Motor neuron (in vitro differentiated cells): ENCODE measurements around the gene CENPK. TPM values are rescaled to one million over a fixed set of nuclear protein-coding genes. Genes with fewer than 3 reads are reported as not detected.
"Not testable (repeated sequence)": the region's sequence is repeated elsewhere in the genome, so short reads cannot be mapped to it uniquely, and the experiment has no call there.

Experiments used
- ATAC-seq, 8 experiments: fragments of 200-7000 bp; cut with Tn5 transposase; replicated peaks in 6 of 8; 2 replicates each; pipeline ENCODE4 v1.8.0; 2021; ENCODE audit warnings: mild to moderate bottlenecking in 8 of 8, moderate library complexity in 8 of 8
- H3K27ac ChIP-seq, 2 donors: fragments of 250-450 bp; sonication (Bioruptor Pico); 2 replicates each; pipeline ENCODE4 v1.9.0; 2021; ENCODE audit warnings: antibody characterized with exemption in 2 of 2, mild to moderate bottlenecking in 2 of 2, moderate library complexity in 1 of 2
- H3K4me1 ChIP-seq, 2 donors: fragments of 250-450 bp; sonication (Bioruptor Pico); replicated peaks in 1 of 2; 2 replicates each; pipeline ENCODE4 v1.6.1; 2021; ENCODE audit warnings: antibody characterized with exemption in 2 of 2, mild to moderate bottlenecking in 2 of 2, moderate library complexity in 1 of 2
- H3K4me3 ChIP-seq, 5 donors: fragments of 250-450 bp; sonication (Bioruptor Pico); 2 replicates each; pipeline ENCODE4 v1.9.0; 2021; ENCODE audit warnings: antibody characterized with exemption in 5 of 5, mild to moderate bottlenecking in 5 of 5, moderate library complexity in 4 of 5
- WGBS, 10 experiments: fragments of 450-650 bp; shearing (Covaris generic); methylation state at CpG; one replicate each; pipeline ENCODE4 v1.0.0; 2022; 5-methylcytosine and 5-hydroxymethylcytosine counted together
- in situ Hi-C, 9 experiments: fragments of 400-800 bp; cut with MboI; loops; one replicate each; pipeline ENCODE4 v1.15.0; 2021; ENCODE audit warnings: low sequenced_read_pairs in 9 of 9, low pct_unique_long_range_greater_than_20kb in 2 of 9; ENCODE audit not compliant: unreplicated experiment in 9 of 9
- total RNA-seq, 8 experiments: library from RNA; unstranded; fragments of 300-600 nt; gene quantifications; 2 replicates each; pipeline versions ENCODE4 v1.2.3 to v1.2.4, GENCODE V29; 2022

The CENPK gene, protein sequence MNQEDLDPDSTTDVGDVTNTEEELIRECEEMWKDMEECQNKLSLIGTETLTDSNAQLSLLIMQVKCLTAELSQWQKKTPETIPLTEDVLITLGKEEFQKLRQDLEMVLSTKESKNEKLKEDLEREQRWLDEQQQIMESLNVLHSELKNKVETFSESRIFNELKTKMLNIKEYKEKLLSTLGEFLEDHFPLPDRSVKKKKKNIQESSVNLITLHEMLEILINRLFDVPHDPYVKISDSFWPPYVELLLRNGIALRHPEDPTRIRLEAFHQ
- 10 to 100 TPM in 3 of 8 experiments, 1 to 10 TPM in 5; 1.1 to 28.0 (median 5.0) TPM for total RNA-seq

- WGBS, 10 experiments, result 0 to 5% (median 0%) methylated on average over 3 to 36 of the region's 54 CpGs; no CpG with 5 or more reads in 1 of the 10 experiments
Measured at GRCh38 chr5:65562731-65563701, at the start of gene CENPK, which contains the start of gene PPWD1. TSS of gene CENPK (minus strand) at chr5:65563168. CDS start at chr5:65554907, 8,261 bp downstream. TSS of gene PPWD1 (plus strand) at chr5:65563296. CDS start at chr5:65563311, 15 bp downstream.

GRCh38 chr5:65612298-65612907, 49.4 kb upstream of the CENPK start:
- 82 to 100% (median 90%) methylated on average over 2 to 4 of the region's 4 CpGs for WGBS, 10 experiments
- ATAC-seq, result no peak
- in situ Hi-C loops, result no loop called here
- Histone ChIP-seq H3K27ac (no peak overlapping the region), H3K4me3 (no peak overlapping the region), H3K4me1 (no peaks in the 10 kb centered on the region)

More at GRCh38 chr5:65562731-65563701, at the start of gene CENPK, which contains the start of gene PPWD1:
- peak; percentile 98 to 100 (median 100) for ATAC-seq
- in situ Hi-C loops, result no loop called here
- peaks cover 10 to 16% of the 10 kb centered on the region in 2 donors for H3K4me1 ChIP-seq
- H3K4me3 ChIP-seq, result peak within 1 kb of the TSS; percentile 78 to 94 (median 91)
- peak within 1 kb of the TSS; percentile 88 to 96 for H3K27ac ChIP-seq

GRCh38 chr5:65611524-65611923, 48.6 kb upstream of the CENPK start:
- Histone ChIP-seq H3K27ac (no peak overlapping the region), H3K4me1 (no peaks in the 10 kb centered on the region), H3K4me3 (no peak overlapping the region)
- ATAC-seq, result no peak
- WGBS, 10 experiments, result 50 to 100% (median 79%) methylated on average over 1 to 3 of the region's 3 CpGs; no CpG with 5 or more reads in 1 of the 10 experiments
- in situ Hi-C loops, result no loop called here

DNA sequence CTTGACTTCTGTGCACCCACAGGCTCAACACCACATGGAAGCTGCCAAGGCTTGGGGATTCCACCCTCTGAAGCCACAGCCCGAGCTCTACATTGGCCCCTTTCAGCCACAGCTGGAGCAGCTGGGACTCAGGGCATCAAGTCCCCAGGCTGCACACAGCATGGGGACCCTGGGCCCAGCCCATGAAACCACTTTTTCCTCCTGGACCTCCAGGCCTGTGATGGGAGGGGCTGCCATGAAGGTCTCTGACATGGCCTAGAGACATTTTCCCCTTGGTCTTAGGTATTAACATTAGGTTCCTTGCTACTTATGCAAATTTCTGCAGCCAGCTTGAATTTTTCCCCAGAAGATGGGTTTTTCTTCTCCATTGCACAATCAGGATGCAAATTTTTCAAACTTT, 38.8 kb upstream of the CENPK start:
- H3K4me1 ChIP-seq, in situ Hi-C loops, H3K4me3 ChIP-seq, H3K27ac ChIP-seq, ATAC-seq: not testable (repeated sequence)
- 100% methylated on average over 1 of the region's 1 CpG; no CpG with 5 or more reads in 8 of the 10 experiments for WGBS, 10 experiments

GRCh38 chr5:65588694-65589093, 25.7 kb upstream of the CENPK start:
- no peak overlapping the region for H3K27ac ChIP-seq
- no peak for ATAC-seq
- 31 to 100% (median 100%) methylated on average over 2 of the region's 2 CpGs; no CpG with 5 or more reads in 1 of the 10 experiments for WGBS, 10 experiments
- no peaks in the 10 kb centered on the region for H3K4me1 ChIP-seq
- H3K4me3 ChIP-seq, result no peak overlapping the region
- in situ Hi-C loops, result no loop called here

GRCh38 chr5:65577141-65577540, 14.2 kb upstream of the CENPK start:
- no peak for ATAC-seq
- Histone ChIP-seq H3K4me1 (no peaks in the 10 kb centered on the region), H3K27ac (no peak overlapping the region), H3K4me3 (no peak overlapping the region)
- in situ Hi-C loops, result no loop called here

- Histone ChIP-seq H3K27ac (no peak overlapping the region), H3K4me3 (no peak overlapping the region), H3K4me1 (no peaks in the 10 kb centered on the region)
- no peak for ATAC-seq
- 60 to 100% (median 100%) methylated on average over 1 to 2 of the region's 2 CpGs; no CpG with 5 or more reads in 2 of the 10 experiments for WGBS, 10 experiments
- in situ Hi-C loops, result no loop called here
Measured at GRCh38 chr5:65570598-65571226, 7.7 kb upstream of the CENPK start.

DNA sequence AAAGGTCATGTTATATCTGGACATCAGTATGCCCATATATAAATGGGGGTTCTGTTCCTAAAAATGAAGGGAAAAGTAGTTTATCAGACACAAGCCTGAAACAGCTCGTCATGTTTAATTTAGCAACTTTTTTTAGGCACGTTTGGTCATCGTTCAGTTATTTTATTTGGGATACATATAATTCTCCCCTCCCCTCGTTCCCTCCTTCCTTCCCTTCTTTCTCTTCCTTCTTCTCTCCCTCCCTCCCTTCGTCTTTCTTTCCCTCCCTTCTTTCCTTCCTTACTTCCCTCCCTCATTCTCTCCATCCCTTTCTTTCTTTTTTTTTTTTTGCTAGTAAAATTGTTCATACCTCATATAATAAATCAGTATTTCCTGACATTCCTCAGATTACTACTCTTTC, 3.5 kb upstream of the CENPK start:
- no peak overlapping the region for H3K4me3 ChIP-seq
- in situ Hi-C loops, result no loop called here
- H3K4me1 ChIP-seq, result peaks cover 10 to 16% of the 10 kb centered on the region in 2 donors
- 77 to 96% (median 90%) methylated on average over 2 to 5 of the region's 5 CpGs for WGBS, 10 experiments
- no peak for ATAC-seq
- H3K27ac ChIP-seq, result no peak overlapping the region

DNA sequence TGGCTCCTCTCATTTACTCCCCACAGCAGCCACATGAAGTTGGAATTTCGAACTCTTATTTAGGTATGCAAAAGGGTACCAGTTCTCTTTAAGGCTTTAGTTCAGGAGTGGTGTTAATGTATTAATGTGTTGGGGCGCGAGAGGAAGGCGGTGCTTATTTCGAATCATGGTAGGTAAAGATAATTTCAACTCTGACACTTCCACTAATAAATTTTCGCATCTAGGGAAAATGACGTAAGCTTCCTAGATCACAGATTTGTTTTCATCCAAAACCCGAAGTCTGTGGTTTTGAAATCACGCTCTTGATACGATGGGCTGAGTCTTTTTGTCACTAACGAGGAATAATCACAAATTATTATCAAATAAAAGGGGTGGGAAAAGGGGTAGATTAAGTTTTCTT, 809 bp upstream of the CENPK start:
- peak overlapping the region; percentile 78 to 94 (median 91) for H3K4me3 ChIP-seq
- peaks cover 10 to 16% of the 10 kb centered on the region in 2 donors for H3K4me1 ChIP-seq
- in situ Hi-C loops, result no loop called here
- H3K27ac ChIP-seq, result peak overlapping the region; percentile 88 to 96
- WGBS, 10 experiments, result 0 to 32% (median 12%) methylated on average over 1 to 11 of the region's 11 CpGs
- ATAC-seq, result peak in 1 of 8 experiments; percentile 2

- H3K4me3 ChIP-seq, result no peak overlapping the region
- no peak overlapping the region for H3K27ac ChIP-seq
- ATAC-seq, result no peak
- in situ Hi-C loops, result no loop called here
- peaks cover 0 to 8% of the 10 kb centered on the region in 2 donors for H3K4me1 ChIP-seq
- 79 to 100% (median 96%) methylated on average over 1 to 3 of the region's 3 CpGs for WGBS, 10 experiments
Measured at GRCh38 chr5:65556718-65557117, 6.2 kb downstream of the CENPK start.

DNA sequence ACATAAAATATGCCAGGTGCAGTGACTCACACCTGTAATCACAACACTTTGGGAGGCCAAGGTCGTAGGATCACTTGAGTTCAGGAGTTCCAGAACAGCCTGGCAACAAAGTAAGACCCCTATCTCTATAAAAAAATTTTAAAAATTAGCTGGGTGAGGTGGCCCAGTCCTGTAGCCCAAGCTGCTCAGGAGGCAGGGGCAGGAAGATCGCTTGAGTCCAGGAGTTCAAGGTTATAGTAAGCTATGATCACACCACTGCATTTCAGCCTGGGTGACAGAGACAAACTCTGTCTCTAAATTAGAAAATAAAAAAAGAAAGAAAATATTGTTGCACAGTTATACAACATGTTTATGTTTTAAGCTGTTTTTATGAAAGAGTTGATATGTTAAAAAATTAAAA, 6.8 kb downstream of the CENPK start:
- WGBS, 10 experiments, result 45 to 100% (median 100%) methylated on average over 1 to 2 of the region's 2 CpGs
- Histone ChIP-seq H3K27ac (no peak overlapping the region), H3K4me1 (peaks cover 0 to 8% of the 10 kb centered on the region in 2 donors), H3K4me3 (no peak overlapping the region)
- in situ Hi-C loops, result no loop called here
- ATAC-seq, result no peak

DNA sequence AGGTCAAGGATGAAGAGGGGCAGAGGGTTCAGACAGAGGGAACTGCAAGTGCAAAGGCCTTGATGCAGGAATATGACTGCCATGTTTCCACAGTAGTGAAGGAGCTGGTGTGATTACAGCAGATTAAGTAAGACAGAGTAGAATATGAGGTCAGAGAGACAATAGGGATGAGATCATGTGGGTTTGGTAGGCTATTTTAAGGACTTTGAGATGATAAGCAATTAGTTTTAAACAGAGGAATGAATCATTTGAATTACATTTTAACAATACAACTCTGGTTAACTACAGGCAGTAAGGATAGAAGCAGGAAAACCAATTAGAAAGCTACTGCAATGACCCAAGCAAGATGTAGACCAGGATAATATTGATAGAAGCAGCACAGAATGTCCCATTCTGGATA, 7.7 kb downstream of the CENPK start:
- in situ Hi-C loops, result no loop called here
- Histone ChIP-seq H3K27ac (no peak overlapping the region), H3K4me3 (no peak overlapping the region), H3K4me1 (peaks cover 0 to 8% of the 10 kb centered on the region in 2 donors)
- peak in 5 of 8 experiments; percentile 63 to 98 (median 89) for ATAC-seq
